GM19467 (cell line): ENCODE data around the gene CXXC5.
"Not testable (repeated sequence)": the region's sequence is repeated elsewhere in the genome, so short reads cannot be mapped to it uniquely, and the experiment has no call there.

ENCODE experiments used
- ATAC-seq: cut with Tn5 transposase; IDR thresholded peaks from one replicate; pipeline ENCODE4 v1.9.1; 2021; ENCODE audit warnings: mild to moderate bottlenecking, moderate library complexity; ENCODE audit not compliant: unreplicated experiment

The CXXC5 gene

DNA sequence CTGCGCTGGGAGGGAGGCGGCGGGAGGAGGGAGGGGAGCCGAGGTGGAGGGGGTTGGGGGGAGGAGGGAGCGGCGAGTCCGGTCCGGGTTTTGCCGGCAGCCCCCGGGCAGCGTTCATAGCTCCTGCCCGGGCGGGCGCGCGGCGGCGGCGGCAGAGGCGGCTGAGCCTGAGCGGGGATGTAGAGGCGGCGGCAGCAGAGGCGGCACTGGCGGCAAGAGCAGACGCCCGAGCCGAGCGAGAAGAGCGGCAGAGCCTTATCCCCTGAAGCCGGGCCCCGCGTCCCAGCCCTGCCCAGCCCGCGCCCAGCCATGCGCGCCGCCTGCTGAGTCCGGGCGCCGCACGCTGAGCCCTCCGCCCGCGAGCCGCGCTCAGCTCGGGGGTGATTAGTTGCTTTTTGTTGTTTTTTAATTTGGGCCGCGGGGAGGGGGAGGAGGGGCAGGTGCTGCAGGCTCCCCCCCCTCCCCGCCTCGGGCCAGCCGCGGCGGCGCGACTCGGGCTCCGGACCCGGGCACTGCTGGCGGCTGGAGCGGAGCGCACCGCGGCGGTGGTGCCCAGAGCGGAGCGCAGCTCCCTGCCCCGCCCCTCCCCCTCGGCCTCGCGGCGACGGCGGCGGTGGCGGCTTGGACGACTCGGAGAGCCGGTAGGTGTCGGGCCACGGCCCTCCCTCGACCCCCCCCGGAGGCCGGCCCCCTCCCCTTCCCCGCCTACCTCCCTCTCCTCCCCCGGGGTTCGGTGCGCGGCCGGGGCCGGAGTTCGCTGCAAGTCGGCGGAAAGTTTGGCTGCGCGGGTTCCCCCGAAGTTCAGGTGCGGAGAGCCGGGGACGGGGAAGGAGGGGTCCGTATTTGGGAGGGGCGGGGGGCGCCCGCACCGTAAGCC lies at the start of gene CXXC5:
TSS of gene CXXC5 (plus strand) at position 145 of the 877 bp plus-strand sequence. CDS start 32,175 bp downstream, outside the sequence.
- no peak for ATAC-seq

DNA sequence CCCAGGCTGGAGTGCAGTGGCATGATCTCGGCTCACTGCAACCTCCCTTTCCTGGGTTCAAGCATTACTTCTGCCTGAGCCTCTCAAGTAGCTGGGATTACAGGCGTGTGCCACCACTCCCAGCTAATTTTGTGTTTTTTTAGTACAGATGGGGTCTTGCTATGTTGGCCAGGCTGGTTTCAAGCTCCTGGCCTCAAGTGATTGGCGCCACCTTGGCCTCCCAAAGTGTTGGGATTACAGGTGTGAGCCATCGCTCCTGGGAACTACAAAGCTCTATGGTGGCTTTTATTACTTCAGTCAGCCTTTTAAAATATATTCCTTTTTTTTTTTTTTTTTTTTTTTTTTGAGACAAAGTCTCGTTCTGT lies 49.6 kb upstream of the CXXC5 start:
- ATAC-seq = not testable (repeated sequence)

DNA sequence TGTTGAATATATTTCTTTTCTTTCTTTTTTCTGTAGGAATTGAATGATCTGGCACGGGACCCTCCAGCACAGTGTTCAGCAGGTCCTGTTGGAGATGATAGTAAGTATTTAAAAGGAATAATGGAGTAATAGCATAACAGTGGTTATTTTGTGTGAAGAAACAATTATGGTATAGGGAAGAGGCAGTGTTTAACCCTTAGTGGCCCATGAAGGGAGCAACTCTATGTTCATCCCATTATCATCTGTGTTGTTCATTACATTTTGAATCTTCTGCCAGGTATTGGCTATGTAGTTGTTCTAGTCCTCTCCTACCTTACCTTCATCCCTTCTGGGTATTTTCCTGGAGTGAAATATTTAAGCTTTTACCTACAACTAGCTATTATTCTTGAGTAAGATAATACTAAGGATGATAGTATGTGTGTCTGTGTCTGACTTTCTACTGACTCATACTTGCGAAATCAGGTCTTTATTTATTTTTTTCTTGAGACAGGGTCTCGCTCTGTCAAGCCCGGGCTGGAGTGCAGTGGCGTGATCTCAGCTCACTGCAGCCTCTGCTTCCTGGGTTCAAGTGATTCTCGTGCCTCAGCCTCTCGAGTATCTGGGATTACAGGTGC lies 47.7 kb upstream of the CXXC5 start:
- no peak for ATAC-seq

DNA sequence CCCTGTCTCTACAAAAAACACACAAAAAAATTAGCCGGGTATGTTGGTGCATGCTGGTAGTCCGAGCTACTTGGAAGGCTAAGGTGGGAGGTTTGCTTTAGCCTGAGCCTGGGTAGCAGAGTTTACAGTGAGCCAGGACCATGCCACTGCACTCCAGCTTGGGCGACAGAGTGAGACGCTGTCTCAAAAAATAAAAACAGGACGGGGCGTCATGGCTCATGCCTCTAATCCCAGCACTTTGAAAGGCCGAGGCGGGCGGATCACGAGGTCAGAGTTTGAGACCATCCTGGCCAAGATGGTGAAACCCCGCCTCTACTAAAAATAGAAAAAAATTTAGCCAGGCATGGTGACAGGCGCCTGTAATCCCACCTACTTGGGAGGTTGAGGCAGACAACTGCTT lies 46.7 kb upstream of the CXXC5 start:
- ATAC-seq = no peak

DNA sequence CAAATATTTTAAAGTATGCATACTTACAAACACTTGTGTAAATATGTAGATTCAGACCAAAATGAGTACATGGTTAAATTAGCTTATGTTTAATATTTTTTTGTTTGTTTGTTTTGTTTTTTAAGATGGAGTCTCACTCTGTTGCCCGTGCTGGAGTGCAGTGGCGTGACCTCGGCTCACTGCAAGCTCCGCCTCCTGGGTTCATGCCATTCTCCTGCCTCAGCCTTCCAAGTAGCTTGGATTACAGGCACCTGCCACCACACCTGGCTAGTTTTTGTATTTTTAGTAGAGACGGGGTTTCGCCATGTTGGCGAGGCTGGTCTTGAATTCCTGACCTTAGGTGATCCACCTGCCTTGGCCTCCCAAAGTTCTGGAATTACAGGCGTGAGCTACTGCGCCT lies 46.2 kb upstream of the CXXC5 start:
- not testable (repeated sequence) for ATAC-seq

DNA sequence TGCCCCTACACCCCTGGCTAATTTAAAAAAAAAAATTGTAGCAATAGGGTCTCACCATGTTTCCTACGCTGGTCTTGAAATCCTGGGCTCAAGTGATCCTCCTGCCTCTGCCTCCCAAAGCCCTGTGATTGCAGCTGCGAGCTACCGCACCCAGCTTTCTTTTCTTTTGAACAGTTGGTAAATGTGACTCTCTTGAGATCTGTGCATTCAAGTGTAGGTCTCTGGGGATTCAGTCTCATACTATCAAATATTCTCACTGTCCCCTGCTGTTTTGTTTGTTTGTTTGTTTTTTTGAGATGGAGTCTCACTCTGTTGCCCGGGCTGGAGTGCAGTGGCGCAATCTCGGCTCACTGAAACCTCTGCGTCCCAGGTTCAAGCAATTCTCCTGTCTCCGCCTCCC lies 42.3 kb upstream of the CXXC5 start:
- ATAC-seq = no peak

DNA sequence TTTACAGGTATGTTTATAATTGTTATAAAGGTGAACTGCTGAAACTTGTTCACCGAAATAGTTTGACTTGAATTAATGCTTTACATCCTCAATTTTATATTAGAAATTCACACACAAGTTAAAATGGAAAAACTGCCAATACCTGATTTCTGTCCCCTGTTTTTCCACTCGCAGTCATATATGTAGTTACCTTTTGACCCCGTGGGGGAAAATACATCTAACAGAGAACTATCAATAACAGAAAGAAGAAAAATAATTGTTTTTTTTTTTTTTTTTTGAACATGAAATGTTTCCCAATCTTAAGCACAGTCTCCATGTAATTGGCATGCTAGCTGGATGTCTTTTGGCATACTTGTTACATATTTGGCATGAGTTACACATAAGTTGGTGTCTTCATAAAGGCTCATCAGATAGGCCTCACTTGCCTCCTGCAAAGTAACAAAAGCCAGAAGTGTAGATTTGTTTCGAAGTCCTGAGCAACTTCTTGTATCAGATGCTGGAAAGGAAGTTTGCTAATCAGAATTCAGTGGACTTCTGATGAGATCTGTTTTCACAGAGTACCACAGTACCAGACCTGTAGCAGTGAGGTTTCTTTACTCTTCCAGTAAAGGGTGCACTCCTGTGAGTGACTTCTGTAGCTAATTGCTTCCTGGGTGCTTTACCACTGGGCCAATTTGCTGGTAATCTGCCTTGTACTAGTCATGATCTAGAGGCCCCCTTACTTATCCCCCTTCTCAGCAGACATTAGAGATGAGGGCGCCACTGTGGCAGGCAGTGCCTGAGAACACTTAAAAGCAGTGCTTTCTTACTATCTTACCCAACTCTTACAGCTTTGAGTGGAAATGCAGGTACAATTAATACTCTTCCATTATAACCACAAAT lies 36.2 kb upstream of the CXXC5 start:
- ATAC-seq = no peak

DNA sequence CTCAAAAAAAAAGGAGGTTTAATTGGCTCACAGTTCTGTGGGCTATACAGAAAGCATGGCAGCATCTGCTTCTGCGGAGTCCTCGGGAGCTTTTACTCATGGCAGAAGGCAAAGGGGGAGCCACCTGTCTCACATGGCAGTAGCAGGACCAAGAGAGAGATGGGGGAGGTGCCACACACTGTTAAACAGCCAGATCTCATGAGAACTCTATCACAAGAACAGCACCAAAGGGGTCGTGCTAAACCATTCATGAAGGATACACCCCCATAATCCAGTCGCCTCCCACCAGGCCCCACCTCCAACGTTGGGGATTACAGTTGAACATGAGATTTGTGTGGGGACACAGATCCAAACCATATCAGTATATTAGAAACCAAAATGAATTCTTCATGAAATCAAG lies 28.3 kb upstream of the CXXC5 start:
- no peak for ATAC-seq

DNA sequence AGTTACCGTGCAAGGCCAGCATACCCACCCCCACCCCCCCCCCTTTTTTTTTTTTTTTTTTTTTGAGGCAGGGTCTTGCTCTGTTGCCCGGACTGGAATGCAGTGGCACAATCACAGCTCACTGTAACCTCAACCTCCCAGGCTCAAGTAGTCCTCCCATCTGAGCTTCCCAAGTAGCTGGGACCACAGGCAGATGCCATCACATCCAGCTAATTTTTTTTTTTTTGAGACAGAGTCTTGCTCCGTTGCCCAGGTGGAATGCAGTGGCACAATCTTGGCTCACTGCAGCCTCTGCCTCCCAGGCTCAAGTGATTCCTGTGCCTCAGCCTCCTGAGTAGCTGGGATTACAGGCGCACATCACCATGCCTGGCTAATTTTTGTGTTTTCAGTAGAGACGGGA lies 22.8 kb upstream of the CXXC5 start:
- ATAC-seq = not testable (repeated sequence)

DNA sequence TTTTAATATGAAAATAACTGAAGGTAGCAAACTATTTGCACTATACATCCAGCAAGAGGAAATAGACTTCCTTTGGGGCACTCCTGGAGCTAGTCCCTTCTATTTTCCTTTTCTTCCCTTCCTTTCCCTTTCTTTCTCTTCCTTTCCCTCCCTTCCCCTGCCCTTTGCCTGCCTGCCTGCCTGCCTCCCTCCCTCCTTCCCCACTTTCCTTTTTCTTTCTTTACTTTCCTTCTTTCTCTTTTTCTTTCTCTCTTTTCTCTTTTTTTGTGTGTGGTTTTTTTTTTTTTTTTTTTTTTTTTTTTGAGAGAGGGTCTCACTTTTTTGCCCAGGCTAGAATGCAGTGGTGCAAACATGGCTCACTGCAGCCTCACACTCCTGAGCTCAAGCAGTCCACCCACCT lies 17.3 kb upstream of the CXXC5 start:
- no peak for ATAC-seq

DNA sequence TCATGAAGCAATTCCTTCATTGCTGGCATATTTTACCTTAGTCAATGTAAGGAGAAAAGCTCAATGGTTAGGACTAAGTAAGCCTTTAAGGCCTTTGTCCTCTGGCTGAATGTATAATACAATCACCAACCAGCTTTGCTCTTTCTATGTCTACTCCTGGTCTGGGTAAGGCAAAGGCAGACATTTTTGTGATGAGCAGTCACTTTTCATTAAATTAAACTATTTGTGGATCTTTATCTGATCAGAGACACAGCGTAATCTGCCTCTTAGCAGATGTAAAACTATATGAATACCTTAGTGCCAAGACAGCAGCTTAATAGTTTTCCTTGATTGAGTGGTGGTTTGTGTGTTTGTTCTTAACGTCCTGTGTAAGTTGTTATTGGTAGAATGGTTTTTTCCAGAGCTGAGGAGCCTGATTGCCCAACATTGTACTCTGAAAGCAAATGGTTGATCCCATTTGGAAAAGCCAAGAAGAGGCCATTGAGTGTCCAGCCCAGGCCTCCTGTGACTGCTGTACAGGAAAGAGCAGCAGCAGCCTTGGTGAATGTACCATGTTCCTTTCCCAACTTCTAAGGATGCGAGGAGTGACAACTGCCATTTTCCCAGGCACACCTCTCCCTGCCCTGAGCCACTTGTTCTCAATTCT lies 16.5 kb upstream of the CXXC5 start:
- ATAC-seq = no peak

DNA sequence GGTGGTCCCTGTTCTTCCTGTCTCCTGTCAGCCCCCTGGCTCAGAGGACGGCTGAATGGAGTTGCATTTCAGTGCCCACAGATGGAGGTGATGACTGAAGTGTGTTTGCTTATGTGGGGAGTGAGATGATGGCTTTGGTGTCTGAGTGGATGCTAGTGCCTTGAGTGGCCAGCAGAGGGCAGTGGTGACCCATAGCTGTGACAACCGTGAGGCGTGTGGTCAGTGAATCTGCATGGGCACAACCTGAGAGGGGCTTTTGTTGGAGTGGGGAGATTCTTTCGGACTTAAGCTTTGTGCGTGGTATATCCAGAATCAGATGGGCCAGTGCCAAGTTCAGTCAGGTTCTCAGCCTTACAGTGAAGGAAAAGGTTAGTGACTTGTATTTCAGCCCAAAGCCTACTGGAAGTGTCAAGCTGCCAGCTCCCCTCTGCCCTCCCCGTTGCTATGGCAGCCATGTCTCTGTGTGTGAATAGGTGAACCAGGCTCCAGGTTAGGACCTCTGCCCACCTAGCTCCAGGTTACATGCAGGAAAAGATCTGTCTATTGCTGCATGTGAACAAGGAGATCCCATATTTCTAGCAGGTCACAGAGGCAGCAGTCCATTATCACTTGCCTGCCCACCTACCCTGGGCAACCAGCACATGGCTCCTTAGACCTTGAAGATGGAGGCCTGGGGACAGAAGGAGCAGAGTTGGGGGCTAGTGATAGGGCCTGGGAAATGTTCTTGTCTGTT lies 14.7 kb upstream of the CXXC5 start:
- ATAC-seq = no peak

DNA sequence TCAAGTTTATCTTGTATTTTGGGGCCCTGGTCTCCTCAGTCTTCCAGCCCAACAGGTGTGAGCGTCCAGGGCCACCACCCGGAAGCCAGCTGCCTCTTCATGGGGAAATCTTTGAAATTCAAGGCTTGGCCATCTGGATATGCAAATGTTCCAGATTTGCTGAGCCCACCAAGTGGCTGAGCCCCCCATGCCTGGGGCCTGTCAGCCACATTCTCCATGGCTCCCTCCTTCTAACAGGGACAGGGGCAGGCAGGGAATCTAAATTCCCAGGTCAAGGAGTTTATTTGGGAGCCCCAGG lies 14.2 kb upstream of the CXXC5 start:
- ATAC-seq = no peak

DNA sequence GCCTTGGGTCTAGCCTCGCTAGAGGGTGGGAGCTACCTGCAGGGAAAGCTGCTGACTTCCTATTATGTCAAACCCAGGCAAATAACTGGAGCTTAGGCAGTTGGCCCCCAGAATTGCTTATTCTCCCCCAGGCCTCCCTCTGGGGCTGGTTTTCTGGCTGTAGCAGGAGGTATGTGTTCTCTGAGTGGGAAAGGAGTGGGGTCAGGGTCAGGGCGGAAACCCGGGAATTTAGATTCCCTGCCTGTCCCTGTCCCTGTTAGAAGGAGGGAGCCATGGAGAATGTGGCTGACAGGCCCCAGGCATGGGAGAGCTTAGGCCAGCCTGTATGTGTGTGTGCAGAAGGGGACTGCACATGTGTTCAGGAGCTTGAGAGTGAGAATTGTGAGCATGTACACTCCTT lies 13.6 kb upstream of the CXXC5 start:
- no peak for ATAC-seq

DNA sequence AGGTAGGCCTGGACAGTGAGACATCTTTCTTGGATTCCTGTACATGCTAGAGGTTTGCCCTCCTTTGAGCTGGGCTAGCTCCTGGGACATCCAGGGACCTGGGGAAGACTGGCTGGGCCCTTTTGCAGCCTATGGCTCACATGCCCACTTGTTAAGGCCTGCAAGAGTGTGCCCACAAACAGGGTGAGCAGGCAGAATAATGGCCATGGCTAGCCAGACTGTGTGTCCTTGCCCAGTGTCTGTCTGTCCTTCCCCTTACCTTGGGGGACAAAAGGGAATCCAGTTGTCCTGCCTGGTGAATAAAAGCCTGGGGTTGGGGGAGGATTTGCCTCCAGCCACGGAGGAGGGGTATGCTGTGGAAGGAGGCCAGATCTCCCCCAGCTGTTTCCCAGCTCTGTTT lies 13.0 kb upstream of the CXXC5 start:
- ATAC-seq = no peak

DNA sequence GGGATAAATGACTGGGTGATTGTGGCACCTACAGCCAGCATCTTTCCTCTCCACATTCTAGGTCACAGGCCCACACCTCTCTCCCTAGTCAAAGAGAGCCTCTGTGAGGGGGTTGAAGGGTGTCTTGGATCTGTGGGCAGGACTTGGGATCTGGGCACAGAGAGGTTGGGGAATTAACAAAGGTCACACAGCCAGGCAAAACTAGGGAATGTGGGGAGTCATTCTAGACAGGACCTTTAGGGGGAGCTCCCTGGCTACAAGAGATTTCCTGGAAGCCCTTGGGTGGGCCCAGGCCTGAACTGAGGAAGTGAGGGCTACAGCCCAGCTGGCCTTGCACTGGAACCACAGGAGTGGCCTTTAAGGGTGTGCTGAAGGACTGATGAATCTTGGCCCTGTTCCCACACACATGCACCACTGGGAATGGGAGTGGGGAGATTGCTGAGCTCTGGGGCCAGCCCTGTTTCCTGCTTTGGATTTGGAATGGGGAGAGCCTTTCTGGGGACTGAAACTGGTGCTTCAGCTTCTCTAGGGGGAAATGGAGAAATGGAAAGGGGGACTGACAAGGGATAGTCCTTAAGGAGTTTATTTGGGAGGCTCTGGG lies 12.4 kb upstream of the CXXC5 start:
- no peak for ATAC-seq

DNA sequence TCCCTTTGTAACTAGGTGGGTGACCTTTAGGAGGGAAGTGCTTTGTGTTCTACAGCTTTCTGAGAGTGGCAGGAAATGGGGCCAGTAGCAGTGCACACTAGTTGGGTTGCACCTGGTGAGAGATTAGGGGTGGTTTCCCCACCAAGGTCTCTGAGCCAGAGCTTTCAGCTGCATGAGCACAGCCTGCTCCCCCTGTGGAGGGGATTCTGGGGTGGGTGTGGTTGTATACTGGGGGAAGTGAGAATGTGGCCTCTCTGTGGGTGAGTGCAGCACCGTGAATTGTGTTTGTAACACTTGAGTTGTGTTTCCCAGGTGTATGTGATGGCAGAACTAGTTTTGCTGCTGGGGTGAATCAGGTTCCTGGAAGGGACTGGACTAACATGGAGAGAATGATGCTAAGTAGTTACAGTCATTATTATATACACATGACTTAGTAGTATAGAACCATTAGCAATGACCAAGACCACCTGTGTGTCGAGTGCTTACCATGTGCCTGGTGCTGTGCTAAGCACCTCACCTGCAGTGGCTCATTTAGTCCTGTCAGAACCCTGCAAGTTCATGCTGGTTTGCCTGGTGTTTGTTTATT lies 11.8 kb upstream of the CXXC5 start:
- peak; percentile 75 for ATAC-seq

DNA sequence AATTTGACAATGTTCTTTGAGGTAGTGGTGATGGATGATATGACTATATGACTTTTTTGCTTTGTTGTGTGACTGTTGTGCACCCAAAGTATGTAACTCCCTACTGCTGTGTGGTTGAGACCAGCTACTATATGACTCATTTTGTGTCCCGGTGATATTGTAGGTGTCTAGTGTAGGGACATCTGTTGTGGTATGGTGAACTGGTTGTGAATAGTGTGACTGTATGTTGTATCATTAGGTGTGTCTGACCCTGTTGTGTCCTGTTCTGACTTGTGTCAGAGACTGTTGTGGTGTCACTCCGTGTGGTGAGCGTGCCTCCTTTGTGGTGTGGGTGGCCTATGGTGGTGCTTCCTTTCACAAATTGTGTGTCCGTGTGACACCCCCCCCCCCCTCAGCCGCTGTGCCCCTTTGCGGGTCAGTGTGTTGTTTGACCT lies 11.2 kb upstream of the CXXC5 start:
- ATAC-seq = no peak

DNA sequence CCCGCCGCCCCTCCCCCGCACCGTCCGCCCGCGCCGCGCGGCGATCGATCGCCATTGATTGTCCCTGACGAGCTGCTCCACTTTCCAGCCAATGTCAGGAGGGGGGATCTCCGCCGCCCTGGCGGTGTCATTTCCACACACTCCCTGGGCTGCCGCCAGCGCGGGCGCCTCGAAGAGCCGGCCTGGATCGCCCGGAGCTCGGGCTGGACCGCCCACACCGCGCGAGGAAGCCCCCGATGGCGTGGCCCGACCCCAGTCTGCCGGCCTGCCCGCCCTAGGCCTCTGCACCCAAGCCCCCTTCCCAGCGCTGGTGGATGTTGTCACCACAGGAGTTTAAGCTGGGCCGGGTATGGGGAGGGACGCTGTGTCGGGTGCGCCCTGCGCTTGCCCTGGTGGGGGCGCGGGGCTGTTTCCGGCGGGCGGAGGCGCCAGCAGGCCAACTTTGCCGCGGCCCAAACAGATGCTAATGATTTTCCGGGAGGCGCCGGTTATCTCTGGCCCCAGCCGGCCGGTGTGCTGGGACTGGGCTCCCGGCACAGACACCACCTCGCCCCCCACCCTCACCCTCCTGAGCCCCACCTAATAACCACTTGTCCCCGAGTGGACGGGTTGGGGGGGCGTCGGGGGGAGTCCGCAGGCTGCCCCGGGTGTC lies 10.6 kb upstream of the CXXC5 start:
- no peak for ATAC-seq
